GM18502 (cell line): ENCODE data around the gene EGFL8.

Experiments used
- ATAC-seq: cut with Tn5 transposase; IDR thresholded peaks from one replicate; pipeline ENCODE4 v1.9.1; 2021; ENCODE audit warnings: mild to moderate bottlenecking; ENCODE audit not compliant: unreplicated experiment, poor library complexity

EGFL8 gene

GRCh38 chr6:32167154-32167760 is 2.9 kb downstream of the EGFL8 start:
- no peak for ATAC-seq

GRCh38 chr6:32167761-32168262 is 3.4 kb downstream of the EGFL8 start:
- no peak for ATAC-seq

- ATAC-seq = no peak
Measured at GRCh38 chr6:32168350-32168749, 4.0 kb downstream of the EGFL8 start.

GRCh38 chr6:32168807-32169591 is 4.6 kb downstream of the EGFL8 start:
- no peak for ATAC-seq

GRCh38 chr6:32170294-32170693 is 5.9 kb downstream of the EGFL8 start:
- no peak for ATAC-seq

GRCh38 chr6:32171234-32171633 is 6.8 kb downstream of the EGFL8 start:
- ATAC-seq = no peak

- ATAC-seq = no peak
Measured at GRCh38 chr6:32173051-32173727, 8.8 kb downstream of the EGFL8 start.

- no peak for ATAC-seq
Measured at GRCh38 chr6:32174416-32174815, 10.0 kb downstream of the EGFL8 start.

GRCh38 chr6:32175322-32175710 is 10.9 kb downstream of the EGFL8 start:
- no peak for ATAC-seq

- peak; percentile 41 for ATAC-seq
Measured at GRCh38 chr6:32175711-32176475, 11.5 kb downstream of the EGFL8 start, which contains the start of gene AGPAT1. Gene AGPAT1 (minus strand): TSS chr6:32176084. CDS start chr6:32171496, 4,588 bp downstream.

GRCh38 chr6:32176476-32177182 is 12.2 kb downstream of the EGFL8 start:
- no peak for ATAC-seq

- peak; percentile 3 for ATAC-seq
Measured at GRCh38 chr6:32177183-32177787, 12.9 kb downstream of the EGFL8 start.

- peak; percentile 73 for ATAC-seq
Measured at GRCh38 chr6:32177788-32178546, 13.6 kb downstream of the EGFL8 start, which contains the start of gene RNF5. Gene RNF5 (plus strand): TSS chr6:32178405. CDS start chr6:32178512, 107 bp downstream.

- ATAC-seq = no peak
Measured at GRCh38 chr6:32178547-32179440, 14.4 kb downstream of the EGFL8 start.

- ATAC-seq = no peak
Measured at GRCh38 chr6:32179766-32180405, 15.5 kb downstream of the EGFL8 start.

GRCh38 chr6:32181148-32181702 is 16.8 kb downstream of the EGFL8 start:
- ATAC-seq = no peak
